GM19438 (cell line): ENCODE results near the gene MARK2.

ENCODE experiments used
- ATAC-seq: cut with Tn5 transposase; IDR thresholded peaks from one replicate; pipeline ENCODE4 v1.9.1; 2021; ENCODE audit warnings: low read depth; ENCODE audit not compliant: unreplicated experiment

Gene MARK2

GRCh38 chr11:63906585-63906984, 67.7 kb downstream of the MARK2 start:
- no peak for ATAC-seq

- no peak for ATAC-seq
Measured at GRCh38 chr11:63907063-63907462, 68.2 kb downstream of the MARK2 start.

- no peak for ATAC-seq
Measured at GRCh38 chr11:63907808-63908530, 69.1 kb downstream of the MARK2 start.

GRCh38 chr11:63908631-63909401, 69.9 kb downstream of the MARK2 start:
- ATAC-seq: no peak

GRCh38 chr11:63909591-63910506, 70.9 kb downstream of the MARK2 start:
- ATAC-seq: no peak

- ATAC-seq: no peak
Measured at GRCh38 chr11:63910675-63911074, 71.8 kb downstream of the MARK2 start.

- ATAC-seq: no peak
Measured at GRCh38 chr11:63911440-63911839, 72.5 kb downstream of the MARK2 start.

GRCh38 chr11:63911876-63912275, 73.0 kb downstream of the MARK2 start:
- no peak for ATAC-seq

GRCh38 chr11:63912678-63913077, 73.8 kb downstream of the MARK2 start:
- ATAC-seq: no peak

GRCh38 chr11:63913866-63914830, 75.2 kb downstream of the MARK2 start:
- ATAC-seq: no peak

- no peak for ATAC-seq
Measured at GRCh38 chr11:63914896-63915691, 76.2 kb downstream of the MARK2 start.

- ATAC-seq: no peak
Measured at GRCh38 chr11:63915961-63916836, 77.3 kb downstream of the MARK2 start.

GRCh38 chr11:63916837-63917691, 78.2 kb downstream of the MARK2 start, which contains the start of gene RCOR2:
RCOR2 (minus strand) TSS chr11:63917164; CDS start chr11:63916456, 708 bp downstream.
- no peak for ATAC-seq

- no peak for ATAC-seq
Measured at GRCh38 chr11:63917692-63918506, 79.0 kb downstream of the MARK2 start.

GRCh38 chr11:63918507-63919191, 79.7 kb downstream of the MARK2 start:
- no peak for ATAC-seq
